Activated CD4-positive, alpha-beta T cell treated with anti-CD3 and anti-CD28 coated beads, Interleukin-2, amount 50 U/mL, for 4 hours (primary cell): ENCODE measurements around the gene CXCR6.

Experiments used
- DNase-seq, 2 experiments: peaks; one replicate each; pipeline ENCODE4 v3.0.0-alpha.2; 2020

CXCR6 gene

GRCh38 chr3:45922950-45923590 is 20.2 kb upstream of the CXCR6 start:
- no peak for DNase-seq

- DNase-seq = no peak
These were observed 19.5 kb upstream of the CXCR6 start for GRCh38 chr3:45923755-45924154.

- no peak for DNase-seq
These were observed 15.4 kb upstream of the CXCR6 start for GRCh38 chr3:45927881-45928280.

GRCh38 chr3:45929042-45929679 is 14.1 kb upstream of the CXCR6 start:
- DNase-seq = peak; percentile 57 to 62

- no peak for DNase-seq
These were observed 11.8 kb upstream of the CXCR6 start for GRCh38 chr3:45931496-45931895.

GRCh38 chr3:45932112-45932511 is 11.2 kb upstream of the CXCR6 start:
- no peak for DNase-seq

- DNase-seq = no peak
These were observed 9.7 kb upstream of the CXCR6 start for GRCh38 chr3:45933591-45933990.

- DNase-seq = no peak
These were observed 7.0 kb upstream of the CXCR6 start for GRCh38 chr3:45936261-45936660.

GRCh38 chr3:45937206-45938042 is 5.8 kb upstream of the CXCR6 start:
- no peak for DNase-seq

GRCh38 chr3:45938043-45938435 is 5.2 kb upstream of the CXCR6 start:
- DNase-seq = no peak

- DNase-seq = peak; percentile 87 to 88
These were observed 4.4 kb upstream of the CXCR6 start for GRCh38 chr3:45938864-45939263.

- DNase-seq = no peak
These were observed 3.9 kb upstream of the CXCR6 start for GRCh38 chr3:45939341-45939771.

- no peak for DNase-seq
These were observed 3.1 kb upstream of the CXCR6 start for GRCh38 chr3:45940004-45940780.

- DNase-seq = no peak
These were observed 2.4 kb upstream of the CXCR6 start for GRCh38 chr3:45940781-45941365.

- no peak for DNase-seq
These were observed 1.0 kb upstream of the CXCR6 start for GRCh38 chr3:45942051-45942825.

- DNase-seq = no peak
These were observed 1.8 kb downstream of the CXCR6 start for GRCh38 chr3:45944830-45945620.

- no peak for DNase-seq
These were observed 3.0 kb downstream of the CXCR6 start for GRCh38 chr3:45946307-45946706.

- DNase-seq = no peak
These were observed 3.6 kb downstream of the CXCR6 start for GRCh38 chr3:45946875-45947274.

GRCh38 chr3:45947361-45947760 is 4.1 kb downstream of the CXCR6 start:
- no peak for DNase-seq

- DNase-seq = no peak
These were observed 5.1 kb downstream of the CXCR6 start for GRCh38 chr3:45948311-45948781.

- no peak for DNase-seq
These were observed 5.6 kb downstream of the CXCR6 start for GRCh38 chr3:45948881-45949280.
